NT2/D1 (cell line): ENCODE results near the gene CDKL5.

Experiments used
- YY1 ChIP-seq: IDR thresholded peaks from 2 replicates; pipeline ENCODE4 v1.6.1; 2011; ENCODE audit not compliant: insufficient read length, insufficient read depth
- ZNF274 ChIP-seq: IDR thresholded peaks from 2 replicates; pipeline ENCODE4 v1.6.1; 2011; ENCODE audit warnings: mild to moderate bottlenecking, low read depth, low read length

DNA sequence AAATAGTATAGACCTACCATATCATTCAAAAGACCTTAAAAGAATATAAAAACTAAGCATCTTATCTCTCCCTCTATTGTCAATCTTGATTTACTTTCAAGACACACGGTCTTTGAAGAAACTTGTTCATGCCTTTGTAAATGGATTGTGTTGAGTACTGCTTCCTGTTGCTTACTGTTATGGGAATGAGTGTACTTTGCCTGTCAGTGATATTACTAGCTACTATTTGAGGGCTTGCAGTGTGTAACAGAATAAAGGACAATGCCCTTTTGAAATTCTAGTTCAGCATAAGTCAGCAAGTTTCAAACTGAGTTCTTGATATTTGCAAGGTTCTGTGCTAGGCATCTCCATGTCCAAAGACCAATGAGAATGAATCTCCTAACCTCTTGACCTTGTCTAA lies 36.0 kb downstream of the CDKL5 start:
- TF ChIP-seq YY1 (no peak), ZNF274 (no peak)
